Neutrophil (primary cell): ENCODE data around the gene EZR.

Experiments
- H3K27ac ChIP-seq: fragments of 200-600 bp; sonication (generic); 2 replicates; pipeline ENCODE4 v1.5.1; 2016; ENCODE audit warnings: mild to moderate bottlenecking, moderate library complexity
- H3K27me3 ChIP-seq: fragments of 200-600 bp; sonication (generic); 2 replicates; pipeline ENCODE4 v1.6.0; 2016; ENCODE audit warnings: mild to moderate bottlenecking
- H3K36me3 ChIP-seq: fragments of 200-600 bp; sonication (generic); 2 replicates; pipeline ENCODE4 v1.5.1; 2017
- H3K4me1 ChIP-seq, 2 experiments: fragments of 200-600 bp in 1 of 2; sonication (generic) in 1 of 2; 1 replicate in 1 of 2; 2 replicates in 1 of 2; pipeline versions ENCODE4 v1.5.1 to v1.6.1; 2013 to 2016; ENCODE audit warnings: low read depth in 1 of 2, low read length in 1 of 2, mild to moderate bottlenecking in 1 of 2, moderate library complexity in 1 of 2; ENCODE audit not compliant: control insufficient read depth in 1 of 2, insufficient read depth in 1 of 2
- H3K4me3 ChIP-seq, 2 experiments: fragments of 200-600 bp in 1 of 2; sonication (generic) in 1 of 2; 1 replicate in 1 of 2; 2 replicates in 1 of 2; pipeline ENCODE4 v1.5.1; 2013 to 2016; ENCODE audit warnings: low read depth in 1 of 2, low read length in 1 of 2, mild to moderate bottlenecking in 1 of 2, moderate library complexity in 1 of 2
- H3K9me3 ChIP-seq: fragments of 200-600 bp; sonication (generic); 2 replicates; pipeline ENCODE4 v1.5.1; 2016
- CTCF ChIP-seq: fragments of 200-600 bp; sonication (generic); IDR thresholded peaks from 2 replicates; pipeline ENCODE4 v1.5.1; 2016; ENCODE audit warnings: antibody characterized with exemption

Gene EZR

GRCh38 chr6:158819213-158819976, at the start of gene EZR:
Gene EZR (minus strand): TSS chr6:158819368. CDS start chr6:158818093, 1,275 bp downstream.
- peak within 1 kb of the TSS; percentile 79 to 88 for H3K4me3 ChIP-seq
- no peak for TF ChIP-seq CTCF
- no peaks in the 10 kb centered on the region for H3K36me3 ChIP-seq
- H3K9me3 ChIP-seq = no peaks in the 10 kb centered on the region
- H3K27me3 ChIP-seq = peaks cover 8% of the 10 kb centered on the region
- peak within 1 kb of the TSS; percentile 82 for H3K27ac ChIP-seq
- H3K4me1 ChIP-seq = peaks cover 16 to 18% of the 10 kb centered on the region in 2 experiments

GRCh38 chr6:158868122-158868480, 48.9 kb upstream of the EZR start:
- no peak overlapping the region for H3K27ac ChIP-seq
- H3K4me3 ChIP-seq = no peak overlapping the region

GRCh38 chr6:158867381-158868121, 48.4 kb upstream of the EZR start:
- H3K27me3 ChIP-seq = peaks cover 68% of the 10 kb centered on the region
- no peak overlapping the region for H3K27ac ChIP-seq
- TF ChIP-seq CTCF = no peak
- H3K4me3 ChIP-seq = no peak overlapping the region
- peaks cover 8 to 13% of the 10 kb centered on the region in 2 experiments for H3K4me1 ChIP-seq
- no peaks in the 10 kb centered on the region for H3K9me3 ChIP-seq
- H3K36me3 ChIP-seq = no peaks in the 10 kb centered on the region

More at GRCh38 chr6:158868122-158868480, 48.9 kb upstream of the EZR start:
- Histone ChIP-seq H3K27me3 (peaks cover 68% of the 10 kb centered on the region), H3K4me1 (peaks cover 8 to 13% of the 10 kb centered on the region in 2 experiments), H3K9me3 (no peaks in the 10 kb centered on the region), H3K36me3 (no peaks in the 10 kb centered on the region)
- no peak for TF ChIP-seq CTCF

- no peaks in the 10 kb centered on the region for H3K9me3 ChIP-seq
- H3K36me3 ChIP-seq = no peaks in the 10 kb centered on the region
- TF ChIP-seq CTCF = no peak
- peaks cover 73% of the 10 kb centered on the region for H3K27me3 ChIP-seq
- no peak overlapping the region for H3K27ac ChIP-seq
- no peak overlapping the region for H3K4me3 ChIP-seq
- peaks cover 8 to 13% of the 10 kb centered on the region in 2 experiments for H3K4me1 ChIP-seq
Observed at GRCh38 chr6:158865769-158866168, 46.6 kb upstream of the EZR start.

- H3K9me3 ChIP-seq = no peaks in the 10 kb centered on the region
- H3K27ac ChIP-seq = no peak overlapping the region
- no peaks in the 10 kb centered on the region for H3K36me3 ChIP-seq
- TF ChIP-seq CTCF = no peak
- peaks cover 58% of the 10 kb centered on the region for H3K27me3 ChIP-seq
- H3K4me1 ChIP-seq = no peaks in the 10 kb centered on the region
- H3K4me3 ChIP-seq = no peak overlapping the region
Observed at GRCh38 chr6:158863646-158864045, 44.5 kb upstream of the EZR start.
